T-helper 9 cell (primary cell): ENCODE measurements around the gene IQSEC3.

Experiments
- DNase-seq: peaks from one replicate; pipeline ENCODE4 v3.0.0-alpha.2; 2020

Gene IQSEC3

DNA sequence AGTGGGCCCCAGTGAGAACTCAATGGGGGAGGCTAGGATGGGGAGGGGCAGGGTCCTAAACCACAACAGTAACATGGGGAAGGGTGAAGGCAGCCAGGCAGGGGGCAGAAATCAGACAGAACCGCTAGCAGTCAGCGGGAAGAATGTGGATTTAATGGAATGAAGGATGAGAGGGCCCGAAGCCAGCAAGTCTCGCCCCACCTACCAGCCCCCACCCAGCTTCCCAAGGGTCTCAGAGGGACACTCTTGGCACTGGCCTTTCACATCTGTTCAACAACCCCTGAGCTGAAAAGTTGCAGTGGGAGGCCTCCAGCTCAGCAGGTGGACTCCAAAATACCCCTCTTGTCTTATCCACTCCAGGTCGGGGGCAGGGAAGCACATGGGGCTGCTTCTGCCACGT is 153.9 kb downstream of the IQSEC3 start:
- no peak for DNase-seq

DNA sequence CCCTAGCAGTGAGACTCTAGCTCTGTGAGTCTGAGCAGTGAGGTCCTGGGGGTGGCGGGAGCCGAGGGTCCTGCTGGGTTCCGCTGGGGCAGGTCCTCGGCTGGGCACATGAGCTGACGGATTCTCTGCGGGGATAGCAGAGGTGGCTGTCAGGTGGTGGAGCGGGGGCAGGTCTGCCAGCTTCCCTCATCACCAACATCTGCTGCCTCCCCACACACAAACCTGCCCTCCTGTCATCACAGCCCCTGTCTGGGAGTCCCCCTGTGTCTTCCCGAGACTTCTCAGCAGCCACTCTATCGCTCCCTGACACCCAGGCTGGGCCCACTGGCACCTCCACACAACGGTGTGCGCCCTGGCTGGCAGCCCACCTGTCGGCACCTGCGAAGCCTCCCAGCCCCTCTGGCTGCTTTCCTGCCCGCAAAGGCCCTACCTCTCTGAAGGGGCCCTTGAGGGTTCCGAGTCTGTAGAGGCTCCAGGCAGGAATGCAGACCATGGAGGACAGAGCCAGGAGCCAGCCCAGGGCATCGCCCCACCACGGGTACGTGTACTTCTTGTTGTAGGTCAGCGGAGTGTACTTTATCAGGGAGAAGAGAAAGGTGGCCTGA is 154.5 kb downstream of the IQSEC3 start:
- DNase-seq, result no peak

DNA sequence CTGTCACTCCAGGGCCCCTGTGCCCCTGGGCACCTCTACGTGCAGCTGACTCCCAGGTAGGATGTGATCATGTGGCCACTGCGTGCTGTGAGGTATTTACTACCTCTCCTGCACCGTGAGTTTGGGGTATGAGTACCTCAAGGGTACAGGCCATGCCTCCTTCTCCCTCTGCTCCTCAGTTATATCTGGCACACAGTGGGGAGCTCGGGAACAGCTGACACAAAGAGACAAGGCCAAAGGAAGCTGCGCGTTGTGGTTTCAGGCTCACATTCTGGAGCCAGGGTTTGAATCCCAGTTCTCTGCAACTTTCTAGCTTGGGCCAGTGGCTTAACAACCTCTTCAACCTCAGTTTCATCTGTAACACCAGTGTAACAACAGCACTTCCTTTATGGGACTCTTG is 155.2 kb downstream of the IQSEC3 start:
- no peak for DNase-seq

DNA sequence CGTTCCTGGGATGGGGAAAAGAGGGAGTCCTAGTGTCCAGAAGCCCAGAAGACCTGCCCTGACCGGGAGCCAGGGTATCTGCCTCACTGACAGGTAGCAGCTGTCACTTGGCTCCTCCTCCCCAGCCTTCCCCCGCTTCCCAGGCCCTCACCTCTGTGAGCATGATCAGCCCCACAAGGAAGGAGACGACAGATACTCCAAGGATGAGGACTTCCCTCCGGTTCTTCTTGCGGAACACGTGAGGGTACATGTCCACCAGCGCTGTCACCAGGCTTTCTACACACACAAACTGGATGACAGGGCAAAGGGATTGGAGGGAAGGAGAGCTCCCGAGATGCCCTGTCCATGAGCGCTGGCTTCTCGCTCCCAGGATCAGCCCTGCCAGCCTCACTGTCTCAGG is 157.3 kb downstream of the IQSEC3 start:
- DNase-seq, result no peak

DNA sequence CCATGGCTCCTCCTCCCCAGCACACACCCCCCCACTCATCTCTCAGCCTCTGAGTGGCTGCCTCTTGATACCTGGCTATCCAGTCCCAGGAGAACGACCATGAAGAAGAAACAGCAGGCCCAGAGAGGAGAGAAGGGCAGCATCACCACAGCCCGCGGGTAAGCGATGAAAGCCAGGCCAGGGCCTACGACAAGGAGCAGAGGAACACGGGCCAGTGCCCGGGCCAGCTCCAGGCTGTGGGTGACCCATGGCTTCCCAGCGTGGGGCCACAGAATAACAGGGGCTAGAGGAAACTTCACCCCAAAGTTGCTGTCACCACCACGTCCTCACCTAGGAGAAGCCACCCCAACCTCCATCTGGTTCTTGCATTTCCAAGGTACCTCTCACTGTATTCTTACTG is 157.8 kb downstream of the IQSEC3 start:
- DNase-seq, result no peak

DNA sequence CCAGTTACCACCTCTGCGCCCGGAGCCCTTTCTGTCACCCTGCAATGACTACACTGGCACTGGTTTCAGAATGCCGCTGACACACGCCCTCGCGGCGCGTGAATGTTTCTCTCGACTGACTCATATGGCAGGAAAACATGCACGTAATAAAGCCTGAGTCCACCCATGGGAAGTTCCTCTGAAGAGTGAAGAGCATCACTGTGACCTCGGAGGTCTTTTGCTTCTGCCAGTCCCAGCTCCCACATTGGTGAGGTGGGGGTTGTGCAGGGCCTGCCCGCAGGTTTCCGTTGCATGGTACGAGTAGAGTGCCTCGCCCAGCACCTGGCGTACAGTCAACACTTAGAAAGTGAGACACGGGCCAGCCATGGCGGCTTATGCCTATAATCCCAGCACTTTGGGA is 158.4 kb downstream of the IQSEC3 start:
- DNase-seq, result no peak

DNA sequence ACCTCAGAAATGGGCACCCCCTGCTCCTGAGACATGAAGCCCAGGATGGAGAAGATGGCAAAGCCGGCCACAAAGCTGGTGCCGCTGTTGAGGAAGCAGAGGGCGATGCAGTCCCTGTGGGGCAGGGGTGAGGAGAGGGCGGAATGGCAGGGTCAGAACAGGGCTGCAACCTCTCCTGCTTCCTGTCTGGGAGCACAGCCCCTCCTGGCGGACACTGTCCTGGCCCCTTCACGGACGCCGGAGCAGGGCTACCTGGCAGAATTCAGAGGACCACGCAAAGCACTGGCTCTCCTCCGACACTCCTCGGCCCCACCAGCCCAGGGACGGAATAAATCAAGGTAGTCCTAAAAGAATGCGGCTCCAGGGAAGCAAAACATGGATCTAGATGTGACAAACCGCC is 159.8 kb downstream of the IQSEC3 start:
- no peak for DNase-seq

DNA sequence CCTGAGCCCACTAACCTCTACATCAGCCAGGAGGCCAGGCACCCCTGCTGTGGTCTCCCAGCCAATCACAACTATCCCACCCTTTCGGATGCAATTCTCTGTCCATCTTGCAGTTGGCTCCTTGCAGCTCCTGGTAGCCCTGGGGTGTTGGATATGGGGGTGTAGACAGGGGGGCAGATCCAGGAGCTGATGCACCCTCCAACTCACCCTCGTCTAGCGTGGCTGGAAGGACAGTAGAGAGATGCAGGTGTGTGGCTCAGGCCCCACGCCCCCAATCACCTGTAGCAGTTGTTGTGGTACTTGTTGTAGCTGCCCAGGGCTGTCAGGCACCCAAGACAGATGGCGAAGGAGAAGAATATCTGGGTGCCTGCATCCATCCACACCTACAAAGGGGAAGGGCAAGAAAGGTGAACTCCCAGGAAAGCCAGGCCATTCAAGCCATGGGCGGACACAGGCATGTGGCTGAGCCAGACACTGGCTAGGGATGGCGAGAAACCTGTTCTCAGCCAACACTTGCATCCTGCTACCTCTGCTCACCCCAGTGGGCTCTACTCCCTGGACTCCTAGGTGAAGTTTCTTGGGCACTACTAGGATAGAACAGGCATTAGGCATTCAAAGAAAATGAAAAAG is 160.8 kb downstream of the IQSEC3 start:
- DNase-seq, result no peak
